Activated CD4-positive, alpha-beta T cell treated with anti-CD3 and anti-CD28 coated beads, Interleukin-10, Interleukin-2, amounts not matched to agents 100 ng/mL and 50 ng/mL, durations not matched to agents 16 hours and 8 hours (primary cell): ENCODE results near the gene CHCHD1.
"Not testable (repeated sequence)": the region's sequence is repeated elsewhere in the genome, so short reads cannot be mapped to it uniquely, and the experiment has no call there.

Source experiments
- DNase-seq: peaks from one replicate; pipeline ENCODE4 v3.0.0-alpha.2; 2020

Gene CHCHD1

DNA sequence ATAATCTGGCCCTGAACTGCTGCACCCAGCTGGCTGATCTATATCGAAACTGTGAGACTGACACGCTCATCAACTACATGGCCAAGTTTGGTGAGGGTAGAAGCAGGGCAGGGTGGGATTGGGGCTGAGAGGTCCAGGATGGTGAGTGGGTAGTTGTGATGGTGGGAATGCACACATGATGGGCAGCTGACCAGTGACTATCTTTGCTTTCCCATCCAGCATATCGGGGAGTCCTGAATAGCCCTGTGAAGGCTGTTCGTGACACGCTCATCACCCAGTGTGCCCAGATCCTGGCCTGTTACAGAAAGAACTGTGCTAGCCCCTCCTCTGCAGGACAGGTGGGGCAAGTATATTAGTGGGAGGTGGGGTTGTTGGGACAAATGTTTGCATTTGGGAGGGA, 12.5 kb upstream of the CHCHD1 start:
- no peak for DNase-seq

DNA sequence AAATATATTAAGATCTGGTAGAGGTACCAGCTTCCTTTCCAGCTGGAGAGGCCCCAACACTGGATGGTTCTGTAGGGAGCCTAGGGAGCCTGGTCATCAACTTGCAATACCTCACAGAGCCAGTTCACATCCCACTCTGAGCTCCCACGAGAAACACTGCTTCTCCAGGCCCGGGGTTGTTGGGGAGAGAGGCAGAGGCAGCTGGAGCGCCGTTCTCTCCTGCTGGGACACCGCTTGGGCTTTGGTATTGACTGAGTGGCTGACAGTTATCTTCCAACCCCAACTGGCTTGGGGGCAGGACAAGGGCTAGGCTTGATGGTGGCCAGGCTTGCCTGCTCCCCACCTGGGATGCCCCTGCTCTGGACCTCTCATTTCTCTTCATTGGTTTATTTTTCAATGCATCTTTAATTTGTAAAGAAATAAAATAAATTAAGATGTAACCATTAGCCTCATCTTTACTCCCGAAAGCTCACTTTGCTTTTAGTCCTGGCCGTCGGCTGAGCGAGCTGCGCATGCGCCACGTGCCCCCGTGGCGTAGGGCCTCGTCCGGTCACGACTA, 10.0 kb upstream of the CHCHD1 start:
- peak; percentile 88 for DNase-seq

DNA sequence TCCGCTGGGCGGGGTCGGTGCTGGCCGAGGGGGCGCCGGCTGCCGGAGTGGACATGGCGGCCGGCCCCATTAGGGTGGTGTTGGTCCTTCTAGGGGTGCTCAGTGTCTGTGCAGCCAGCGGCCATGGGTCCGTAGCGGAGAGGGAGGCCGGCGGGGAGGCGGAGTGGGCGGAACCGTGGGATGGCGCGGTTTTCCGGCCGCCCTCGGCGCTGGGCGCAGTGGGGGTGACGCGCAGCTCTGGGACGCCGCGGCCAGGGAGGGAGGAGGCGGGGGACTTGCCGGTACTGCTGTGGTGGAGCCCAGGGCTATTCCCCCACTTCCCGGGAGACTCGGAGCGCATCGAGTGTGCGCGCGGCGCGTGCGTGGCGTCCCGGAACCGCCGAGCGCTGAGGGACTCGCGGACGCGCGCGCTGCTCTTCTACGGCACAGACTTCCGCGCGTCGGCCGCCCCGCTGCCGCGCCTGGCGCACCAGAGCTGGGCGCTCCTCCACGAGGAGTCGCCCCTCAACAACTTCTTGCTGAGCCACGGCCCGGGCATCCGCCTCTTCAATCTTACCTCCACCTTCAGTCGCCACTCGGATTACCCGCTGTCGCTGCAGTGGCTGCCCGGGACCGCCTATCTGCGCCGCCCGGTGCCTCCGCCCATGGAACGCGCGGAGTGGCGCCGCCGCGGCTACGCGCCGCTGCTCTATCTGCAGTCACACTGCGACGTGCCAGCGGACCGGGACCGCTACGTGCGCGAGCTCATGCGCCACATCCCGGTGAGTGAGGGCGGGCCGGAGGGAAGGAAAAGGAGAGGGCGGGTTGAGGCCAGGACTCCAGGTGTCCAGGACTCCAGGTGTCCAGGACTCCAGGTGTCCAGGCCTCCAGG, 9.3 kb upstream of the CHCHD1 start:
- DNase-seq: peak; percentile 90

DNA sequence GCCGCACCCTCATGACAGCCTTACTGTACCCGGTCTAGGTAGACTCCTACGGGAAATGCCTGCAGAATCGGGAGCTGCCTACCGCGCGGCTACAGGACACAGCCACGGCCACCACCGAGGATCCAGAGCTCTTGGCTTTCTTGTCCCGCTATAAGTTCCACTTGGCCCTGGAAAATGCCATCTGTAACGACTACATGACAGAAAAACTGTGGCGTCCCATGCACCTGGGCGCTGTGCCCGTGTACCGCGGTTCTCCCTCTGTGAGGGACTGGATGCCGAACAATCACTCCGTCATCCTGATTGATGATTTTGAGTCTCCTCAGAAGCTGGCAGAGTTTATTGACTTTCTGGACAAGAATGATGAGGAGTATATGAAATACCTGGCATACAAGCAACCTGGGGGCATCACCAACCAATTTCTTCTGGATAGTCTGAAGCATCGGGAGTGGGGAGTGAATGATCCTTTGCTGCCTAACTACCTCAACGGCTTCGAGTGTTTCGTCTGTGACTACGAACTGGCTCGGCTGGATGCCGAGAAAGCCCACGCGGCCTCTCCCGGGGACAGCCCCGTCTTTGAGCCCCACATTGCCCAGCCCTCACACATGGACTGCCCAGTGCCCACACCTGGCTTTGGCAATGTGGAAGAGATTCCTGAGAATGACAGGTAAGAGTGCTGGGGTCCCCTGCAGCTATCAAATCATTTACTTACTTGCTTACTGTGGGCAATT, 8.5 kb upstream of the CHCHD1 start:
- DNase-seq: peak; percentile 23

DNA sequence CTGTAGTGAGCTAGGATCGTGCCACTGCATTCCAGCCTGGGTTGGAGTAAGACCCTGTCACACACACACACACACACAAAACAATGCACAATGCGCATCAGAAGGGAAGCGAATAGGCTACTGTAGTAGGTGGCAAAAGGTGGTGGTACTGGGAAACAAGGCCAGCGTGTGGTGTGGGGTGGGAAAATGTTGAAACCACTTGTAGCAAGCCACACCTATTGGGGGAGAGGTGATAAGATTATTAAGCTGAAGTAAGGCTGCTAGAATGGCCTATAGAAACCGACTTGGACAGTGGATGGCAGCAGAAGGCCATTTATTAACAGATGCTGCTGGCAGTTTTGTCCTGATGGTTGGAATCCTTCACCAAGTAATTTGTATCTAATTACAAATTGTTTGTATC, 7.2 kb upstream of the CHCHD1 start:
- peak; percentile 24 for DNase-seq

DNA sequence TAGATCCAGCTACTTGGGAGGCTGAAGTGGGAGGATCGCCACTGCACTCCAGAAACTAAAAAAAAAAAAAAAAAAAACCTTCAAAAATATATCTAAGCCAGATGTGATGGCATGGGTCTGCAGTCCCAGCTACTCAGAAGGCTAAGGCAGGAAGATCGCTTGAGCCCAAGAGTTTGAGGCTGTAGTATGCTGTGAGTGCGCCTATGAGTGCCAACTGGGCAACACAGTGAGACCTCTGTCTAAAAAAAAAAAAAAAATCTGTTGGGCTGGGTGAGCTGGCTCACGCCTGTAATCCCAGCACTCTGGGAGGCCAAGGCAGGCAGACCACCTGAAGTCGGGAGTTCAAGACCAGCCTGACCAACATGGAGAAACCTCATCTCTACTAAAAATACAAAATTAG, 2.8 kb upstream of the CHCHD1 start:
- DNase-seq: no peak

DNA sequence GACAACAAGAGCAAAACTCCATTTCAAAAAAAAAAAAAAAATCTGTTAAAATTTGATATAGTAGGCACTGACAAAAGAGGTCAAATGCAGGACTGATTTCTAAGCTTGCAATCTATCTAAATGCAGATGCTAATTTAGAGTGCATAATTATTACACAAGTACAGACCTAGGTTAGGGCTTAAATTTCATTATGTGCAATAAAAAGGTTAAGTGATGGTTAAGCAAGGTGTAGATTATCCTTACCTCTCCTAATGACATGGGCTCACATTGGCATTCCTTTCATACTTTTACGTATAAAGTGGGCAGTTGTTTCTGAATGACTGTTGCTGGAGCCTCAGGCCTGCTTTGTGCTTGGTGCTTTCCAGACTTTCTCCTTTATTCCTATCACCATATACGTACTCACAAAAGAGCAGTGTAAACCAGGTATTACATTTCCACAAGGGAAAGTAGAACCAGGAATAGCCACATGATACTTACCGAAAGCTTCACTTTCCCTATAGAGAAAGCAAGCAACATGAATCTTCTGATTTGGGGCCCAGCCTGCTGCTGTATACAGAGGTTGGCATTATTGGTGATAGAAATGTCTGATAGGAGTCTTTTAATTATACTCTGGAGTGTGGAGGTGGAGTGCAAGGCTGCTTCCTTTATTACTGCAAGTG, 2.2 kb upstream of the CHCHD1 start:
- peak; percentile 21 for DNase-seq

DNA sequence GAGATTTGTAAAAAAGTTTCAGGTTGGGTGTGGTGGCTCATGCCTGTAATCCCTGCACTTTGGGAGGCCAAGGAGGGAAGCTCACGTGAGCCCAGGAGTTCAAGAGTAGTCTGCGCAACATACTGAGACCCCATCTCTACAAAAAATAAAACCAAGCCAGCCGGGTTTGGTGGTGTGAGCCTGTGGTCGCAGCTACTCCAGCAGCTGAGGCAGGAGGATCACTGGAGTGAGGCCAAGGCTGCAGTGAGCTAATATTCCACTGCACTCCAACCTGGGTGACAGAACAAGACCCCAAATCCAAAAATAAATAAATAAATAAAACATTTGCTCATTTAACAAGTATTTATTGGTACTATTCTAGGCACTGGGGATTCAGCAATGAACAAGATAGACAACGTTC, 1.5 kb upstream of the CHCHD1 start:
- no peak for DNase-seq

DNA sequence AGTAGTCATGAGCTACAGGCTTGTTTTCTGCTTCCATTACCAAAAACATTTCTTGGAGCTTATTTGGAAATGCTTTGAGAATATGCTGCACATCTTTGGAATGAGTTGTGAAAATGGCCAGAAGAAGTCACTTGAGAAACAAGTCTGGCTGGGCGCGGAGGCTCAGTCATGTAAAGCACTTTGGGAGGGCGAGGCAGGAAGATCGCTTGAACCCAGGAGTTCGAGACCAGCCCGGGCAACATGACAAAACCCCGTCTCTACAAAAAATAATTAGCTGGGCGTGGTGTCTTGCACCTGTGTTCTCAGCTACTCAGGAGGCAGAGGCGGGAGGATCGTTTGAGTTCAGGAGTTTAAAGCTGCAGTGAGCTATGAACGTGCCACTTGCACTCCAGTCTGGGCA, 882 bp upstream of the CHCHD1 start:
- DNase-seq: peak; percentile 20

DNA sequence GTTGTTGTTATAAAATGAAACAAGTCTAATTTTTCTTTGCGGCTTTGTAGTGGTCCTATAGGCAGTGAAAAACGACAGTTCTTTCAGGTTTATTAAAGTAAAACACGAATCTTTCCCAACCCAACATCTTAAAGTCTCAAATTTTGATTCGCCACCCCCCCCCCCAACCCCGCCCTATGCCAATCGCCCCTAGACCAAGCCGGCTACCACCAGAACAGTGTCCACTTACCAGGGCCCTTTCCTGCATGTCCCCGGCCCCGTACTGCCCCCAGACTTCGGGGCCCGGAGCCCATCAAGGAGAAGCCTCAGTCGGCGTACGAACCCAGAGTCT, 335 bp upstream of the CHCHD1 start:
- no peak for DNase-seq

DNA sequence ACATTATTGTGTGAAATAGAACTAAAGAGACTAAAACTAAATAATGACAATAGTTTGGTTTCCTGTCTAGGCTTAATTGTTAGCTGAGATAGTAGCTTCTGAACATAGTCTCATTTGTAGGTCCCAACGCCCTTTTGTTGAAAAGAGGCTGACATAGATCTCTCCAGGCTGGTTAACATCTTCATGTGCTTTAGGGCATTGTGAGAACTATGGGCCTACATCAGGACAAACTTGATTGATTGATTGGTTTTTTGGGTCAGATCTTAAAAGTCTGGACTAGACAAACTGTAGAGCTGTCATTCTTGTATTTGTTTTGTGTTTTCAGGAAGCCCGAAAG, 869 bp downstream of the CHCHD1 start:
- DNase-seq: no peak

DNA sequence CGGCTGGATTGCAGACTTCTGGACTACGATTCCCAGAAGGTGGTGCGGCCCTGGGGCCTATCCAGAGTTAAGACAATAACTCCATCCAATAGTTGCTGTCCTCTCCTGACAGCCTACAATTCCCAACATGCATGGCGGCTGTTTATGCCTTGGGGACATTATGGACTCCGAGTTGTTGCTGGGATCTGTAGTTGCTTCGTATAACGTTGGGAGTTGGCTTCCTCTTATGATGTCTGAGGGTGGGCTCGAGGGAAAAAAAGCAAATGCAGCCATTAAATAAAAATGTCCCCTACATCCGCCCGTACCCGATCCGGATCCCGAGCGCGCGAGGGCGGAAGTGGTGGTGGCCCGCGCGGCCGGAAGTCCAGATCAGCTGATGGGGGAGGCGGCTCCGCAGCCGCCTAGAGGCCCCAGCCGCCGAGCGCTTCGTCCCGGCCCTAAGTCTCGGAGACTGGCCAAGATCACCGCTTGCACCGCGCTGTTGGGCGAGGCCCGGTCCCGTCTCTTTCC, 3.4 kb downstream of the CHCHD1 start, which contains the start of gene ZSWIM8:
Gene ZSWIM8 (plus strand): TSS at position 396 of the 510 bp plus-strand sequence. CDS start 273 bp downstream, outside the sequence.
- peak; percentile 91 for DNase-seq

DNA sequence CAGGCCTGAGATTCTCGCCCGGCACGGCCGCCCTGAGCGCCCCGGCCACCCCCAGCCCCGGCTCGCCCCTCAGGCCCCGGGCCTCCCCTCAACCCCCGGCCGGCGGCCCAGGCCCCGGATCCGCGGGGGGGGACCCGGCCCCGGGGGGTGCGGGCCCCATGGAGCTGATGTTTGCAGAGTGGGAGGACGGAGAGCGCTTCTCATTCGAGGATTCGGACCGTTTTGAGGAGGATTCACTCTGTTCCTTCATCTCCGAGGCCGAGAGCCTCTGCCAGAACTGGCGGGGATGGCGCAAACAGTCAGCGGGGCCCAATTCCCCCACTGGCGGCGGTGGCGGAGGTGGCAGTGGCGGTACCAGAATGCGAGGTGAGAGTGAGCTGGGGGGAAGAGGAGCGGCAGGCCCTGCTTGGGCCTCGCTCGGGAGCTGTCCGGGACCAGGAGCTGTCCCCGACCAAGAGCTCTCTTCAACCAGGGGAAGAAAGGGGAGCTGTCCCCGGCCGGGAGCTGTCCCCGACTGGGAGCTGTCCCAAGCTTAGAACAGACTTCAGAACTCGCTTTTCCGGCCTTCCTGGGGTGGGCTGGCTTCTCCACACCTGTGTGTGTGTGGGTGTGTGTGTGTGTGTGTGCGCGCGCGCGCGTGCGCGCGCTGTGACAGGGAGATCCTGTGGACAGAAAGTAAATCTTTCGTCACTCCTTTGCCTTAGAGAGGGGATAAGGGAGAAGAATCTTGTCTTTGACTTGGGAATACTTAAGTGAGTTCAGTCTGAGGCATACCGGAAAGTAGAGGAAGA, 4.1 kb downstream of the CHCHD1 start:
- peak; percentile 60 for DNase-seq

DNA sequence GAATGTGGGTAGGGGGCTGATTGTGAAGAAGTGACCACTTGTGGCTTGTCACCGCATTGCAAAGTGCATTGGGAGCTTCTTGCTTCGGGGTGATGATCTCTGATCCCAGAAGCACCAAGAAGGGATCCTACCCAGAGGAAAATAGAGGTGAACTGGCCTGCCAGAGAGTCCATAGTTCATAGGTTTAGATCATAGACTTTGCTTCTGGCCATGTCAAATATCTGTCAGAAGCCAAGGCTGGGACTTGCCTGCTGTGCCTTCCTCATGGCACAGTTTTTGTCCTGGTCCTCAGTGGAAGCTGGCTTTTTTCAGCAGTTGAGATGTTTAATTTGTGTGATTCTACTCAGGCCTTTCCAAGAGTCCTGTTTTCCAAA, 4.7 kb downstream of the CHCHD1 start:
- DNase-seq: no peak

DNA sequence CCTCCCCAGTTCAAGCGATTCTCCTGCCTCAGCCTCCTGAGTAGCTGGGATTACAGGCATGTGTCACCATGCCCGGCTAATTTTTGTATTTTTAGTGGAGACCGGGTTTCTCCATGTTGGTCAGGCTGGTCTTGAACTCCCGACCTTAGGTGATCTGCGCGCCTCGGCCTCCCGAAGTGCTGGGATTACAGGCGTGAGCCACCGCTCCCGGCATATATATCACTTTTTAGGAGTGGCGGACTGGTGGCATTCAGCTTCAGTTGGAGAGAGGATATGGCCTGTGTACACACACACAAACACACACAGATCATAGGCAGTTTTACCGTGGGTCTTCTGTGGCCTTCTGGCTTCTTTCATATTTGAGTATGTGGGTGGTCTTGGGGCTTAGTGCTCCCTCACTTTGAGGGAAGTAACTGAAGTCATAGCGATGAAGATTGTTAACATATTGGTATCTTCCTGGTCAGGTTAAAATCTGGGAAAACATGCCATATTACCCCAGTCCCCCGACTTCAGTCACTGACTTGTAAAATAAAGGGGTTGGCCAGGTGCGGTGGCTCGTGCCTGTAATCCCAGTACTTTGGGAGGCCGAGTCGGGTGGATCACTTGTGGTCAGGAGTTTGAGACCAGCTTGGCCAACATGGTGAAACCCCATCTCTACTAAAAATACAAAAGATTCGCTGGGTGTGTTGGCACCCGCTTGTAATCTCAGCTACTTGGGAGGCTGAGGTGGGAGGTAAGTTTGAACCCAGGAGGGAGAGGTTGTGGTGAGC, 5.4 kb downstream of the CHCHD1 start:
- DNase-seq: not testable (repeated sequence)

DNA sequence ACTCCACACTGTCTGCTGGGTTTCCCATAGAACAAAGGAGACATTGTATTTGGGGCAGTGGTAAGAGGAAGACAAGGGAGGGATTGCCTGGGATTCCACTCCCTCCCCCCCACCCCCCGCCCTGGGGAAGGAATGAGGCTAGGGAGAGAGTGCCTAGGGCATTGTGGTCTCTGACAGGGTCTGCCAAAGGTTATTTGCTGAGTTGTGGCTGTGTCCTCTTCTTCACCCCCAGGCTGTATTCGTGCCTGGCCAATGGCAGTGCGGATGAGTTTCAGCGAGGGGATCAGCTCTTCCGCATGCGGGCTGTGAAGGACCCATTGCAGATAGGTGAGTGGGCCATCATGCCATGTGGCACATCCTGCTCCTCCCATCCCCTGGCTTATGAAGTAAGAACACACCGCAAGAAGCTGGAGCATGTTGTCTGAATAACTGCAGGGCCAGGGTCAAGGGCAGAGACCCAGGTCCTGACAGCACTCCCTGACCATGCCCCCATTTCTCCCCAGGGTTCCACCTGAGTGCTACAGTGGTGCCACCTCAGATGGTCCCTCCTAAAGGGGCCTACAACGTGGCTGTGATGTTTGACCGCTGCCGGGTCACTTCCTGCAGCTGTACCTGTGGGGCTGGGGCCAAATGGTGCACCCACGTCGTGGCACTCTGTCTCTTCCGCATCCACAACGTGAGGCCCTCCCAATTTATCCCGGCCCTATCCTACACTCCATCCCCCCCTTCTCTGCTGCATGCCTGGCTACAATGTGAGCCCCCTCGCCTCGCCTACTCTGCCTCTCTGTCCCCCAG, 7.2 kb downstream of the CHCHD1 start:
- no peak for DNase-seq

DNA sequence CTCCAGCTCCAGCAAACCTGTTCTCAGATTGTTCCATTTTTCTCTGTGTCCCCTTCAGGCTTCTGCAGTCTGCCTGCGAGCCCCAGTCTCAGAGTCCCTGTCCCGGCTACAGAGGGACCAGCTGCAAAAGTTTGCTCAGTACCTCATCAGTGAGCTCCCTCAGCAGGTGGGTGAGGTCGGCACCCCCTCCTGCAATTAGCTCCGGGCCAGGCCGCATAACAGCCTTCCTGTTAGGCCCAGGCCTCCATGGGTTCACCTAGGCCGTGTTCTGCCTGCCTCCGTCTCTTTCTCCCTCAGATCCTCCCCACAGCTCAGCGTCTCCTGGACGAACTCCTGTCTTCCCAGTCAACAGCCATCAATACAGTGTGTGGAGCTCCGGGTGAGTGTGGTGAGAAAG, 7.8 kb downstream of the CHCHD1 start:
- no peak for DNase-seq

DNA sequence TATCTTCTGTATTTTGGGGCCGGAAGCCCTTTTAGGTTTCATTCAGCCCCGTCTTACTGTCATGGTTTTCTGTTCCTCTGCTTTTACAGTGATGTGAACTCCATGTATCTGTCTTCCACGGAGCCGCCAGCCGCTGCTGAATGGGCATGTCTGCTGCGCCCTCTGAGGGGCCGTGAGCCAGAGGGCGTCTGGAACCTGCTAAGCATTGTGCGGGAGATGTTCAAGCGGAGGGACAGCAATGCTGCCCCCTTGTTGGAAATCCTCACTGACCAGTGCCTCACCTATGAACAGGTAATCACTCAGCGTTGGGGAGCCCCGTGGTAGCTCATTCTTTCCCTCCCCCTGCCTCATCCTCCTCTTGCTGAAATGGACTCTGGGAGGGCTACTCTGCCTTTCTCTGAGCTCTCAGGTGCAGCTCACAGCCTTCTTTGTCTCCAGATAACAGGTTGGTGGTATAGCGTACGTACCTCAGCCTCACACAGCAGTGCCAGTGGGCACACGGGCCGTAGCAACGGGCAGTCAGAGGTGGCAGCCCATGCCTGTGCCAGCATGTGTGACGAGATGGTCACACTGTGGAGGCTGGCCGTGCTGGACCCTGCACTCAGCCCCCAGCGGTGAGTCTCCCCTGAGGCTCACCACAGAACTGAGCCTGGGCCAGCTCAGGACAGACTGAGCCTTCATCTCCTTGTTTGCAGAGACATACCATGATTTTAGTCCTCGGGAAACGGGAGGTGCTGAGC, 9.2 kb downstream of the CHCHD1 start:
- no peak for DNase-seq

DNA sequence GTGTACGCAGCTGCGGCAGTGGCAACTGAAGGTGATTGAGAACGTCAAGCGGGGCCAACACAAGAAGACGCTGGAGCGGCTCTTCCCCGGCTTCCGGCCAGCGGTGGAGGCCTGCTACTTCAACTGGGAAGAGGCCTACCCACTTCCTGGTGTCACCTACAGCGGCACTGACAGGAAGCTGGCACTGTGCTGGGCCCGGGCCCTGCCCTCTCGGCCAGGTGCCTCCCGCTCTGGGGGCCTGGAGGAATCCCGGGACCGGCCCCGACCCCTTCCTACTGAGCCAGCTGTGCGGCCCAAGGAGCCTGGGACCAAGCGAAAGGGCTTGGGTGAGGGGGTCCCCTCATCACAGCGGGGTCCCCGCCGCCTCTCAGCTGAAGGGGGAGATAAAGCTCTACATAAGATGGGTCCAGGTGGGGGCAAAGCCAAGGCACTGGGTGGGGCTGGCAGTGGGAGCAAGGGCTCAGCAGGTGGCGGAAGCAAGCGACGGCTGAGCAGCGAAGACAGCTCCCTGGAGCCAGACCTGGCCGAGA, 10.1 kb downstream of the CHCHD1 start:
- no peak for DNase-seq

DNA sequence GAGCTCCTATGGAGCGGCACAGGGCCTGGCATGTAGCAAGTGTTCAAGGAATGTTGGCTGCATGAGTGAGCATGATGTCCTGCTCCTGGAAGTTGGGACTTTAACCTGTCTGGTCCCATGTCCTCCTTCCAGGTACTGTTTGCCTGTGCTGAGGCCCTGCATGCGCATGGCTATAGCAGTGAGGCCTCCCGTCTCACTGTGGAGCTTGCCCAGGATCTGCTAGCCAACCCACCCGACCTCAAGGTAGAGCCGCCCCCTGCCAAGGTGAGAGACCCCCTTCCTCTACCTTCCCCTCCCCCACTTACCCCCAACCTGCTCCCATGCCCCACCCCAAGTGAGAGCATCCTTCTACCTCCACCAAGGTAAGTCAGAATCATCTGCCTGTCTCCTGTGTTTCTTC, 11.6 kb downstream of the CHCHD1 start:
- no peak for DNase-seq
